Esophagus muscularis mucosa (tissue), 4 donors: Measurements from ENCODE around the gene AK3. TPM values are rescaled to one million over a fixed set of nuclear protein-coding genes. Genes with fewer than 3 reads are reported as not detected.

Experiments
- DNase-seq: peaks from one replicate; pipeline ENCODE4 v3.0.0-alpha.2; 2017; ENCODE audit errors: extremely low spot score
- H3K27ac ChIP-seq, 4 donors: fragments of 200-600 bp; sonication (generic); replicated peaks in 1 of 4; 1 replicate in 3 of 4; 2 replicates in 1 of 4; pipeline ENCODE4 v1.5.1; 2016 to 2019; ENCODE audit warnings: mild to moderate bottlenecking in 1 of 4
- H3K27me3 ChIP-seq, 4 donors: fragments of 200-600 bp; sonication (generic); one replicate each; pipeline versions ENCODE4 v1.5.1 to v1.6.0; 2016 to 2019
- H3K36me3 ChIP-seq, 4 donors: fragments of 200-600 bp; sonication (generic); one replicate each; pipeline ENCODE4 v1.5.1; 2016 to 2019
- H3K4me1 ChIP-seq, 4 donors: fragments of 200-600 bp; sonication (generic); one replicate each; pipeline ENCODE4 v1.5.1; 2016 to 2019
- H3K4me3 ChIP-seq, 4 donors: fragments of 200-600 bp; sonication (generic); 1 replicate in 2 of 4; 2 replicates in 2 of 4; pipeline ENCODE4 v1.5.1; 2016 to 2019; ENCODE audit warnings: mild to moderate bottlenecking in 4 of 4, moderate library complexity in 1 of 4
- H3K9me3 ChIP-seq, 4 donors: fragments of 200-600 bp; sonication (generic); 1 replicate in 3 of 4; 2 replicates in 1 of 4; pipeline ENCODE4 v1.5.1; 2016 to 2019
- CTCF ChIP-seq, 3 experiments: fragments of 200-600 bp in 2 of 3; fragments of 450-650 bp in 1 of 3; sonication (generic) in 2 of 3; IDR thresholded peaks; one replicate each; pipeline ENCODE4 v1.5.1; 2017 to 2019; ENCODE audit warnings: antibody characterized with exemption in 3 of 3, mild to moderate bottlenecking in 2 of 3, moderate library complexity in 1 of 3
- EP300 ChIP-seq: sonication (generic); formaldehyde crosslinking; IDR thresholded peaks from one replicate; pipeline ENCODE4 v1.6.1; 2017; ENCODE audit warnings: antibody characterized with exemption
- POLR2A ChIP-seq: fragments of 450-650 bp; IDR thresholded peaks from one replicate; pipeline ENCODE4 v1.6.1; 2017; ENCODE audit warnings: antibody characterized with exemption, moderate library complexity, mild to moderate bottlenecking, low read depth
- POLR2AphosphoS5 ChIP-seq, 2 donors: sonication (generic); formaldehyde crosslinking; IDR thresholded peaks; one replicate each; pipeline ENCODE4 v1.6.1; 2017; ENCODE audit warnings: antibody characterized with exemption in 2 of 2
- WGBS: methylation state at CpG from one replicate; pipeline ENCODE4 v1.1.5; 2018; 5-methylcytosine and 5-hydroxymethylcytosine counted together
- intact Hi-C: fragments of 100-400 bp; cut with DNase I; formaldehyde crosslinking; loops from one replicate; pipeline ENCODE4 v1.15.1; 2023
- total RNA-seq, 4 donors: library from RNA; depleted of rRNA; stranded (reverse); fragments of >200 nt; gene quantifications; one replicate each; pipeline versions ENCODE4 v1.1.0 to v1.2.1, GENCODE V29; 2016

The AK3 gene
- total RNA-seq, 4 donors from 2014 or later: 90.0 to 129 (median 118) TPM

- H3K4me1 ChIP-seq: peaks cover 11 to 43% (median 38%) of the 10 kb centered on the region in 4 donors
- TF ChIP-seq POLR2AphosphoS5 (IDR thresholded peaks at IDR 0.05) (no peak), EP300 (no peak), POLR2A (no peak), CTCF (IDR thresholded peaks at IDR 0.05) (no peak)
- no peaks in the 10 kb centered on the region for H3K9me3 ChIP-seq
- peak overlapping the region; percentile 83 to 97 (median 93) for H3K27ac ChIP-seq
- intact Hi-C loops: loop anchor here (2.0 to 5.0 kb wide), 3 partner anchors 52 to 78 kb away; partner anchors contain the start of genes PLPP6 and RCL1
- WGBS: 0% methylated on average over 4 of the region's 4 CpGs
- no peak for DNase-seq
- no peaks in the 10 kb centered on the region for H3K27me3 ChIP-seq
- H3K36me3 ChIP-seq: no peaks in the 10 kb centered on the region
- peak overlapping the region; percentile 85 to 97 (median 90) for H3K4me3 ChIP-seq
Measured at GRCh38 chr9:4740388-4740637, 689 bp downstream of the AK3 start.

- no peaks in the 10 kb centered on the region for H3K36me3 ChIP-seq
- 40% methylated on average over 26 of the region's 26 CpGs for WGBS
- TF ChIP-seq CTCF (IDR thresholded peaks at IDR 0.05): no peak
- intact Hi-C loops: loop anchor here (2.0 to 5.0 kb wide), 3 partner anchors 53 to 77 kb away; partner anchors contain the start of genes PLPP6 and RCL1
- H3K4me1 ChIP-seq: peaks cover 11 to 44% (median 38%) of the 10 kb centered on the region in 4 donors
- peak overlapping the region; percentile 85 to 97 (median 90) for H3K4me3 ChIP-seq
- DNase-seq: no peak
- H3K27me3 ChIP-seq: no peaks in the 10 kb centered on the region
- H3K27ac ChIP-seq: peak overlapping the region; percentile 83 to 97 (median 93)
- H3K9me3 ChIP-seq: no peaks in the 10 kb centered on the region
Measured at GRCh38 chr9:4739587-4740387, 1.2 kb downstream of the AK3 start.

- DNase-seq: no peak
- no peaks in the 10 kb centered on the region for H3K27me3 ChIP-seq
- no peaks in the 10 kb centered on the region for H3K36me3 ChIP-seq
- WGBS: 90% methylated on average over 19 of the region's 19 CpGs
- intact Hi-C loops: no loop called here
- peaks cover 11 to 51% (median 38%) of the 10 kb centered on the region in 4 donors for H3K4me1 ChIP-seq
- H3K4me3 ChIP-seq: peak overlapping the region; percentile 85 to 97 (median 90)
- H3K27ac ChIP-seq: peak overlapping the region; percentile 83 to 97 (median 93)
- TF ChIP-seq POLR2A (no peak), CTCF (IDR thresholded peaks at IDR 0.05) (no peak), POLR2AphosphoS5 (IDR thresholded peaks at IDR 0.05) (no peak), EP300 (no peak)
- no peaks in the 10 kb centered on the region for H3K9me3 ChIP-seq
Measured at GRCh38 chr9:4738866-4739586, 2.0 kb downstream of the AK3 start.

- no peak for TF ChIP-seq EP300
- no peak for TF ChIP-seq CTCF (IDR thresholded peaks at IDR 0.05)
- no peak for TF ChIP-seq POLR2AphosphoS5 (IDR thresholded peaks at IDR 0.05)
- TF ChIP-seq POLR2A: no peak
- peaks cover 11 to 42% (median 26%) of the 10 kb centered on the region in 4 donors for H3K4me1 ChIP-seq
- H3K36me3 ChIP-seq: no peaks in the 10 kb centered on the region
- no peaks in the 10 kb centered on the region for H3K9me3 ChIP-seq
- H3K27ac ChIP-seq: no peak overlapping the region
- WGBS: 97% methylated on average over 2 of the region's 2 CpGs
- H3K4me3 ChIP-seq: no peak overlapping the region
- no peak for DNase-seq
- H3K27me3 ChIP-seq: no peaks in the 10 kb centered on the region
- intact Hi-C loops: no loop called here
Measured at GRCh38 chr9:4734150-4734549, 6.9 kb downstream of the AK3 start.
